ENCODE data around the gene PREX1. TPM values are rescaled to one million over a fixed set of nuclear protein-coding genes. Genes with fewer than 3 reads are reported as not detected.

The PREX1 gene
- total and polyA plus RNA-seq, 2 experiments from 2014 or later: 2.4 to 10.3 TPM

DNA sequence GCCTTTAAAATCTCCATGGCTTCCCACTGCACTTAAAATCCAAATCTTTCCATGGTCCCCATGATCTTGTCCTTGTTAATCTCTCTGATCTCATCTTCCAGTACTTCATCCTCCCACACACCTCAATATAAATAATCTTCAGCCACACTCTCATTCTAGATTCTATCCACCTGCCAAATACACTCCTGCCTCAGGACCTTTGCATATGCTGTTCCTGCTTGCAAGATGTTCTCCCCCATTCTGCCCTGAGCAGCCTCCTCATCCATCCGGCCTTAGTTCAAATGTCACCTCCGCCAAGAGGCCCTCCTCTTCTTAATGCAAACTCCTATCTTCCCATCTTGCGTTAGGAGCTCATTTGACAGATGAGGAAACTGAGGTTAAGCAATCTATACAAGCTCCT is 77.4 kb downstream of the PREX1 start:
- Histone ChIP-seq H3F3A (replicated peaks; ENCODE audit: low read depth) (0 out of 2 replicates have a peak, but pooled peaks cover 2% of the 10 kb centered on the region), H3K4me1 (ENCODE audit: insufficient read depth) (peaks cover 35% of the 10 kb centered on the region), H3K4me3 (no peak overlapping the region), H4K20me1 (replicated peaks; ENCODE audit: insufficient read depth) (no peaks in the 10 kb centered on the region), H2AFZ (no peak overlapping the region), H3K27ac (ENCODE audit: low read depth) (no peak overlapping the region), H3K79me2 (replicated peaks; ENCODE audit: insufficient read depth) (no peaks in the 10 kb centered on the region), H3K4me2 (0 out of 2 replicates have a peak overlapping the region, but pooled peaks have one; percentile 12), H3K36me3 (ENCODE audit: insufficient read depth) (no peaks in the 10 kb centered on the region), H3K9me2 (ENCODE audit: insufficient read depth) (peaks cover 8% of the 10 kb centered on the region; the same call in 1 of the 2 replicates), H3K27me3 (ENCODE audit: insufficient read depth) (no peaks in the 10 kb centered on the region)
- H3K27me3 Mint-ChIP-seq (ENCODE audit: insufficient read depth, low read depth, poor library complexity): peaks cover 4% of the 10 kb centered on the region
- TF ChIP-seq EZH2phosphoT487 (IDR thresholded peaks at IDR 0.05; ENCODE audit: unreplicated experiment): no peak
- TF ChIP-seq ZNF114 (CRISPR knock-in tag; IDR thresholded peaks at IDR 0.05): no peak
- TF ChIP-seq JUNB (IDR thresholded peaks at IDR 0.05; ENCODE audit: unreplicated experiment): no peak
- no peak for TF ChIP-seq CREB1 (CRISPR knock-in tag; IDR thresholded peaks at IDR 0.05; ENCODE audit: low read depth)
- no peak for TF ChIP-seq EZH2 (IDR thresholded peaks at IDR 0.05; ENCODE audit: low read depth, unreplicated experiment)
- TF ChIP-seq NANOG (IDR thresholded peaks at IDR 0.05; ENCODE audit: borderline replicate concordance): no peak
- TF ChIP-seq ZNF331 (CRISPR knock-in tag; IDR thresholded peaks at IDR 0.05; ENCODE audit: low read depth): no peak
- no peak for TF ChIP-seq POLR2AphosphoS5 (IDR thresholded peaks at IDR 0.05; ENCODE audit: low read depth)
- TF ChIP-seq, protein P1, sequence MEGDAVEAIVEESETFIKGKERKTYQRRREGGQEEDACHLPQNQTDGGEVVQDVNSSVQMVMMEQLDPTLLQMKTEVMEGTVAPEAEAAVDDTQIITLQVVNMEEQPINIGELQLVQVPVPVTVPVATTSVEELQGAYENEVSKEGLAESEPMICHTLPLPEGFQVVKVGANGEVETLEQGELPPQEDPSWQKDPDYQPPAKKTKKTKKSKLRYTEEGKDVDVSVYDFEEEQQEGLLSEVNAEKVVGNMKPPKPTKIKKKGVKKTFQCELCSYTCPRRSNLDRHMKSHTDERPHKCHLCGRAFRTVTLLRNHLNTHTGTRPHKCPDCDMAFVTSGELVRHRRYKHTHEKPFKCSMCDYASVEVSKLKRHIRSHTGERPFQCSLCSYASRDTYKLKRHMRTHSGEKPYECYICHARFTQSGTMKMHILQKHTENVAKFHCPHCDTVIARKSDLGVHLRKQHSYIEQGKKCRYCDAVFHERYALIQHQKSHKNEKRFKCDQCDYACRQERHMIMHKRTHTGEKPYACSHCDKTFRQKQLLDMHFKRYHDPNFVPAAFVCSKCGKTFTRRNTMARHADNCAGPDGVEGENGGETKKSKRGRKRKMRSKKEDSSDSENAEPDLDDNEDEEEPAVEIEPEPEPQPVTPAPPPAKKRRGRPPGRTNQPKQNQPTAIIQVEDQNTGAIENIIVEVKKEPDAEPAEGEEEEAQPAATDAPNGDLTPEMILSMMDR (conservative IDR thresholded peaks at IDR 0.05; ENCODE audit: low read depth in 2 of 2): no peak
- TF ChIP-seq, protein P2, sequence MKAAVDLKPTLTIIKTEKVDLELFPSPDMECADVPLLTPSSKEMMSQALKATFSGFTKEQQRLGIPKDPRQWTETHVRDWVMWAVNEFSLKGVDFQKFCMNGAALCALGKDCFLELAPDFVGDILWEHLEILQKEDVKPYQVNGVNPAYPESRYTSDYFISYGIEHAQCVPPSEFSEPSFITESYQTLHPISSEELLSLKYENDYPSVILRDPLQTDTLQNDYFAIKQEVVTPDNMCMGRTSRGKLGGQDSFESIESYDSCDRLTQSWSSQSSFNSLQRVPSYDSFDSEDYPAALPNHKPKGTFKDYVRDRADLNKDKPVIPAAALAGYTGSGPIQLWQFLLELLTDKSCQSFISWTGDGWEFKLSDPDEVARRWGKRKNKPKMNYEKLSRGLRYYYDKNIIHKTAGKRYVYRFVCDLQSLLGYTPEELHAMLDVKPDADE (IDR thresholded peaks at IDR 0.05): no peak
- TF ChIP-seq STAT1 (IDR thresholded peaks at IDR 0.05; ENCODE audit: unreplicated experiment): no peak
- TF ChIP-seq, protein P3, sequence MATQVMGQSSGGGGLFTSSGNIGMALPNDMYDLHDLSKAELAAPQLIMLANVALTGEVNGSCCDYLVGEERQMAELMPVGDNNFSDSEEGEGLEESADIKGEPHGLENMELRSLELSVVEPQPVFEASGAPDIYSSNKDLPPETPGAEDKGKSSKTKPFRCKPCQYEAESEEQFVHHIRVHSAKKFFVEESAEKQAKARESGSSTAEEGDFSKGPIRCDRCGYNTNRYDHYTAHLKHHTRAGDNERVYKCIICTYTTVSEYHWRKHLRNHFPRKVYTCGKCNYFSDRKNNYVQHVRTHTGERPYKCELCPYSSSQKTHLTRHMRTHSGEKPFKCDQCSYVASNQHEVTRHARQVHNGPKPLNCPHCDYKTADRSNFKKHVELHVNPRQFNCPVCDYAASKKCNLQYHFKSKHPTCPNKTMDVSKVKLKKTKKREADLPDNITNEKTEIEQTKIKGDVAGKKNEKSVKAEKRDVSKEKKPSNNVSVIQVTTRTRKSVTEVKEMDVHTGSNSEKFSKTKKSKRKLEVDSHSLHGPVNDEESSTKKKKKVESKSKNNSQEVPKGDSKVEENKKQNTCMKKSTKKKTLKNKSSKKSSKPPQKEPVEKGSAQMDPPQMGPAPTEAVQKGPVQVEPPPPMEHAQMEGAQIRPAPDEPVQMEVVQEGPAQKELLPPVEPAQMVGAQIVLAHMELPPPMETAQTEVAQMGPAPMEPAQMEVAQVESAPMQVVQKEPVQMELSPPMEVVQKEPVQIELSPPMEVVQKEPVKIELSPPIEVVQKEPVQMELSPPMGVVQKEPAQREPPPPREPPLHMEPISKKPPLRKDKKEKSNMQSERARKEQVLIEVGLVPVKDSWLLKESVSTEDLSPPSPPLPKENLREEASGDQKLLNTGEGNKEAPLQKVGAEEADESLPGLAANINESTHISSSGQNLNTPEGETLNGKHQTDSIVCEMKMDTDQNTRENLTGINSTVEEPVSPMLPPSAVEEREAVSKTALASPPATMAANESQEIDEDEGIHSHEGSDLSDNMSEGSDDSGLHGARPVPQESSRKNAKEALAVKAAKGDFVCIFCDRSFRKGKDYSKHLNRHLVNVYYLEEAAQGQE (IDR thresholded peaks at IDR 0.05; ENCODE audit: unreplicated experiment): no peak
- no peak for TF ChIP-seq ZNF462 (CRISPR knock-in tag; IDR thresholded peaks at IDR 0.05)
- H3K36me3 Mint-ChIP-seq (ENCODE audit: low read depth): peaks cover 12% of the 10 kb centered on the region; the same call in 2 of the 3 replicates
- H3K27ac Mint-ChIP-seq: no peak overlapping the region; the same call in 1 of the 2 replicates
- H3K4me1 Mint-ChIP-seq: peaks cover 75% of the 10 kb centered on the region
- no peak overlapping the region; the same call in 2 of the 3 replicates for H3K4me3 Mint-ChIP-seq
- DNase-seq (ENCODE audit: low spot score) (no peak), ATAC-seq (no peak)
- peaks cover 6% of the 10 kb centered on the region; the same call in 1 of the 3 replicates for H3K9me3 Mint-ChIP-seq
